Ectodermal cell (in vitro differentiated cells): Measurements from ENCODE around the gene CDH18.

Source experiments
- H3K27ac ChIP-seq: 2 replicates; pipeline ENCODE4 v1.7.0; 2013; ENCODE audit warnings: mild to moderate bottlenecking, low read depth, low read length; ENCODE audit not compliant: insufficient read depth, poor library complexity, severe bottlenecking
- H3K27me3 ChIP-seq: 2 replicates; pipeline ENCODE4 v1.7.0; 2013; ENCODE audit warnings: mild to moderate bottlenecking, low read length; ENCODE audit not compliant: insufficient read depth, control insufficient read depth, poor library complexity, severe bottlenecking
- H3K36me3 ChIP-seq: one replicate; pipeline ENCODE4 v1.7.0; 2013; ENCODE audit warnings: low read length; ENCODE audit not compliant: control insufficient read depth, insufficient read depth
- H3K4me1 ChIP-seq: one replicate; pipeline ENCODE4 v1.7.0; 2013; ENCODE audit warnings: low read length; ENCODE audit not compliant: control insufficient read depth, insufficient read depth
- H3K4me3 ChIP-seq: 2 replicates; pipeline ENCODE4 v1.7.0; 2013; ENCODE audit warnings: low read depth, low read length, control low read depth; ENCODE audit not compliant: insufficient read depth
- H3K9me3 ChIP-seq: 2 replicates; pipeline ENCODE4 v1.7.0; 2013; ENCODE audit warnings: mild to moderate bottlenecking, low read length, moderate library complexity; ENCODE audit not compliant: control insufficient read depth
- WGBS, 2 experiments: methylation state at CpG; one replicate each; pipeline ENCODE4 v1.1.7; 2013; ENCODE audit warnings: missing lambda C conversion rate in 2 of 2; 5-methylcytosine and 5-hydroxymethylcytosine counted together

Gene CDH18

GRCh38 chr5:19940192-19940591 is 47.8 kb downstream of the CDH18 start:
- H3K36me3 ChIP-seq = no peaks in the 10 kb centered on the region
- H3K4me1 ChIP-seq = no peaks in the 10 kb centered on the region
- H3K27ac ChIP-seq = no peak overlapping the region
- H3K4me3 ChIP-seq = no peak overlapping the region
- H3K27me3 ChIP-seq = no peaks in the 10 kb centered on the region
- WGBS, 2 experiments = 88 to 100% methylated on average over 1 of the region's 1 CpG
- no peaks in the 10 kb centered on the region for H3K9me3 ChIP-seq

- H3K4me1 ChIP-seq = no peaks in the 10 kb centered on the region
- no peak overlapping the region for H3K27ac ChIP-seq
- no peak overlapping the region for H3K4me3 ChIP-seq
- H3K9me3 ChIP-seq = no peaks in the 10 kb centered on the region
- peaks cover 14% of the 10 kb centered on the region for H3K27me3 ChIP-seq
- 90 to 92% methylated on average over 4 to 5 of the region's 5 CpGs for WGBS, 2 experiments
- H3K36me3 ChIP-seq = no peaks in the 10 kb centered on the region
Observed at GRCh38 chr5:19930451-19930850, 57.5 kb downstream of the CDH18 start.

- Histone ChIP-seq H3K9me3 (no peaks in the 10 kb centered on the region), H3K4me1 (no peaks in the 10 kb centered on the region), H3K36me3 (no peaks in the 10 kb centered on the region), H3K27me3 (peaks cover 14% of the 10 kb centered on the region), H3K27ac (no peak overlapping the region), H3K4me3 (no peak overlapping the region)
- 87 to 92% methylated on average over 2 to 3 of the region's 3 CpGs for WGBS, 2 experiments
Observed at GRCh38 chr5:19928562-19929421, 59.2 kb downstream of the CDH18 start.

- 2 to 3% methylated on average over 2 of the region's 3 CpGs for WGBS, 2 experiments
- H3K4me3 ChIP-seq = no peak overlapping the region
- H3K4me1 ChIP-seq = no peaks in the 10 kb centered on the region
- H3K27ac ChIP-seq = no peak overlapping the region
- H3K9me3 ChIP-seq = no peaks in the 10 kb centered on the region
- no peaks in the 10 kb centered on the region for H3K36me3 ChIP-seq
- H3K27me3 ChIP-seq = peaks cover 14% of the 10 kb centered on the region
Observed at GRCh38 chr5:19927919-19928318, 60.1 kb downstream of the CDH18 start.

- H3K4me3 ChIP-seq = no peak overlapping the region
- peaks cover 14% of the 10 kb centered on the region for H3K27me3 ChIP-seq
- H3K9me3 ChIP-seq = no peaks in the 10 kb centered on the region
- no peaks in the 10 kb centered on the region for H3K36me3 ChIP-seq
- no peak overlapping the region for H3K27ac ChIP-seq
- no peaks in the 10 kb centered on the region for H3K4me1 ChIP-seq
- WGBS, 2 experiments = 90 to 92% methylated on average over 1 of the region's 2 CpGs
Observed at GRCh38 chr5:19927170-19927569, 60.8 kb downstream of the CDH18 start.

GRCh38 chr5:19923742-19924141 is 64.3 kb downstream of the CDH18 start:
- Histone ChIP-seq H3K4me3 (no peak overlapping the region), H3K36me3 (no peaks in the 10 kb centered on the region), H3K9me3 (no peaks in the 10 kb centered on the region), H3K27ac (no peak overlapping the region), H3K4me1 (no peaks in the 10 kb centered on the region), H3K27me3 (peaks cover 7% of the 10 kb centered on the region)
- 92 to 93% methylated on average over 2 to 3 of the region's 3 CpGs for WGBS, 2 experiments

GRCh38 chr5:19920761-19921160 is 67.2 kb downstream of the CDH18 start:
- Histone ChIP-seq H3K27ac (no peak overlapping the region), H3K36me3 (no peaks in the 10 kb centered on the region), H3K4me3 (no peak overlapping the region), H3K27me3 (no peaks in the 10 kb centered on the region), H3K9me3 (no peaks in the 10 kb centered on the region), H3K4me1 (no peaks in the 10 kb centered on the region)
- 93 to 98% methylated on average over 2 to 3 of the region's 4 CpGs for WGBS, 2 experiments

GRCh38 chr5:19918780-19919179 is 69.2 kb downstream of the CDH18 start:
- Histone ChIP-seq H3K9me3 (no peaks in the 10 kb centered on the region), H3K27ac (no peak overlapping the region), H3K36me3 (no peaks in the 10 kb centered on the region), H3K4me1 (no peaks in the 10 kb centered on the region), H3K4me3 (no peak overlapping the region), H3K27me3 (no peaks in the 10 kb centered on the region)
- 75 to 87% methylated on average over 1 to 3 of the region's 3 CpGs for WGBS, 2 experiments

- no peak overlapping the region for H3K27ac ChIP-seq
- H3K27me3 ChIP-seq = no peaks in the 10 kb centered on the region
- no peaks in the 10 kb centered on the region for H3K36me3 ChIP-seq
- H3K9me3 ChIP-seq = no peaks in the 10 kb centered on the region
- H3K4me3 ChIP-seq = no peak overlapping the region
- WGBS, 2 experiments = 85 to 97% methylated on average over 2 to 4 of the region's 5 CpGs
- no peaks in the 10 kb centered on the region for H3K4me1 ChIP-seq
Observed at GRCh38 chr5:19917588-19918122, 70.3 kb downstream of the CDH18 start.

GRCh38 chr5:19910136-19910535 is 77.9 kb downstream of the CDH18 start:
- H3K27me3 ChIP-seq = no peaks in the 10 kb centered on the region
- H3K9me3 ChIP-seq = no peaks in the 10 kb centered on the region
- H3K4me3 ChIP-seq = no peak overlapping the region
- H3K36me3 ChIP-seq = no peaks in the 10 kb centered on the region
- 96 to 98% methylated on average over 3 of the region's 4 CpGs for WGBS, 2 experiments
- H3K4me1 ChIP-seq = no peaks in the 10 kb centered on the region
- H3K27ac ChIP-seq = no peak overlapping the region
